ENCODE data around the gene DNAJA4. TPM values are rescaled to one million over a fixed set of nuclear protein-coding genes. Genes with fewer than 3 reads are reported as not detected.

The DNAJA4 gene
- total RNA-seq (2014; rRNA removed; shearing (Covaris generic)), result not detected in 2 replicates

- DNase-seq (ENCODE audit: low spot score), result no peak
These were observed at the start of gene DNAJA4 for GRCh38 chr15:78264304-78265136. Gene DNAJA4 (plus strand): TSS chr15:78264562. CDS start chr15:78264764, 202 bp downstream.

DNA sequence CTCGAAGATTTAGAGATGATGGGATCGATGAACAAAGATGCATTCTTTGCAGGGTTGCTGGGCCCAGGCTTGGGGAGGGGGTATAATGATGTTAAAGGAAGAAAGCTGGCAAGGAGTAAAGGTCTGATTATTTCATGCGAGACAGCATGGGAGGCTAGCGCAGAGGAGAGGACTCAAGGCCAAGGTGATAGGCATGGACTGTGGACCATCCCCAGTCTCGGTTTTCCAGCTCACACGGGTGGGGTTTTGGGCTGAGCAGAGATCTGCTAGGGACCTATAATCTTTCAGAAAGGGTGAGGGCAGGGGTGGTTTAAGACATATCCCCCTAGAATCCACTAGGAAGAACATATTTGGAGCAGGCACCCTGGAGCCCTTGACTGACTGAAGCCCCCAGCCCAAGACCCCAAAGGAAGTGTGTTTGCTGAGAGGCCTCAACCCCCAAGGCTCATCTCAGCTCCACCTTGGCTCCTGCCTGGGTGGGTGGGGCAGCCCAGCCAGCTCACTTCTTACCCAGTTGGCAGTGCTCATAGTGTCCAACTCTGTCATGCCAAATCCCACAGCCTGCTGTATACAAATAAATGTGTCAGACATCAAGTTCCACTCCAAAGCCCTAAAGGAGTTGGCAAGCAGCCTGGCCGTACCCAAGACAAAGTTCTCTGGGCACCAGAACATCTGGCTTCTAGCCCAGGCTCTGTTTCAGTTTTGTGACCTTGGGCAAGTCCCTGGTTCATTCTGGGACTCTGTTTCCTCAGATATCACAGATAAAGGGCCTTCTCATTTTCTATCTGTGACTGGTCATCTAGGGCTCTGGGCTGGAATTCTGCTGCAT, 47.9 kb upstream of the DNAJA4 start:
- peak; percentile 76 for DNase-seq (ENCODE audit: low spot score)

DNA sequence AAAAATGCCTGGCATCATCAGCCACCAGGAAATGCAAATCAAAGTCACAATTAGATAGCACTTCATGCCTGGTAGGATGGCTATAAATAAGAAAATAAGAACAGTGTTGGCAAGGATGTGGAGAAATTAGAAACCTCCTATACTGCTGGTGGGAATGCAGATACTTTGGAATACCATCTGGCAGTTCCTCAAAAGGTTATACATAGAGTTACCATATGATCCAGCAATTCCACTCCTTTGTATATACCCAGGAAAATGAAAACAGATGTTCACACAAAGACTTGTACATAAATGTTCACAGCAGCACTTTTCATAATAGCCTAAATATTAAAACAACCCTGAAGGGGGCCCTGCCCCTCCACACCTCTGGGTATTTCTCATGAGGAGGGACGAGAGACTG, 43.6 kb upstream of the DNAJA4 start:
- DNase-seq (ENCODE audit: low spot score), result no peak

DNA sequence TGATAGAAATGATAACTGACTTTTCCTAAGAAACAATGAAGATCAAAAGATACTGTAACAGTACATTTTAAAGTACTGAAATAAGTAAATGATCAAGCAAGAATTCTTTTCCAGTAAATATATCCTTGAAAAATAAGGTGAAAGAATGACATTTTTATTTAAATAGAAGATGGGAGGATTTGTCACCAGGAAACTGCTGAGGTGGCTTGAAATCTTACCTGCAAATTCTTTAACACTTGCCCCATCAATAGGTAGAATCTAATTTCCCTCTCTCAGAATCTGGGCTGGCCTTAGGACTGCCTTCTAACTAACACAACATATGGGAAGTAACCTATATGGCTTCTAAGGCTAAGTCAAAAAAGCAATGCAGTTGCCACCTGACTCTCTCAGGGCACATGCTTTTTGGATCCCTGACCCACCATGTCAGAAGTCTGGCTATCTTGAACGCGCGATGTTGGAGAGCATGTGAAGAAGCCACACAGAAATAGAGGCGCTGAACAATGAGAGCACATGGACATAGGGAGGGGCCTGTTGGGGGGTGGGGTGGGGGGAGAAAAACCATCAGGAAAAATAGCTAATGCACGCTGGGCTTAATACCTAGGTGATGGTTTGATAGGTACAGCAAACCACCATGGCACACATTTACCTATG, 41.5 kb upstream of the DNAJA4 start:
- DNase-seq (ENCODE audit: low spot score), result no peak

- DNase-seq (ENCODE audit: low spot score), result no peak
These were observed 40.9 kb upstream of the DNAJA4 start for GRCh38 chr15:78223396-78224022.

GRCh38 chr15:78224023-78224411, 40.3 kb upstream of the DNAJA4 start:
- no peak for DNase-seq (ENCODE audit: low spot score)

DNA sequence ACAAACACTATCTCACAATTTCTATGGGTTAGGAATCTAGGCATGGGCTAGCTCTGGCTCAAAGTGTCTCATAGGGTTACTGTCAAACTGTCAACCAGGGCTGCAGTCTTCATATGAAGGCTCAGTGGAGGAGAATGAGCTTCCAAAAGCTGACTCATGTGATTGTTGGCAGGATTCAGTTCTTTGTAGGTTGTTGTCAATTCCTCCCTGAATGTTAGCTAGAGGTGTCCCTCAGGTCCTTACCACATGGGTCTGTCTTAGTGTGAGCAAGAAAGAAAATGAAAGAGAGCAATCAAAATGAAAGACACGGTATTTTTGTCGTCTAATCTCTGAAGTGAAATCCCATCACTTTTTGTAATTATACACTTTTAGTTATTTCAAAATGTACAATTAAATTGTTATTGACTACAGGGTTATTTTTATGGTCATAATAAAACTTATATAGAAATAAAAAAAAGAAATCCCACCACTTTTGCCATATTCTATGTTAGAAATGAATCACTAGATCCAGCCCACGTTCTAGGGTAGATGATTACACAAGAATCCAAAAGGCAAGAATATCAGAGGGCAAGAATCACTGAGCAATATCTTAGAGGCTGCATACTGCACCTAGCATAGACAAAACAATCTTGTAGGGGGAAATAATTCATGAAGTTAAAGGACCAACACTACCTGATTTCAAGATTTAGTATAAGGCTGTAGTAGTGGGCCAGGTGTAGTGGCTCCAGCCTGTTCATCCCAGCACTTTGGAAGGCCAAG, 38.4 kb upstream of the DNAJA4 start:
- DNase-seq (ENCODE audit: low spot score), result no peak

- no peak for DNase-seq (ENCODE audit: low spot score)
These were observed 35.9 kb upstream of the DNAJA4 start for GRCh38 chr15:78228356-78228996.

DNA sequence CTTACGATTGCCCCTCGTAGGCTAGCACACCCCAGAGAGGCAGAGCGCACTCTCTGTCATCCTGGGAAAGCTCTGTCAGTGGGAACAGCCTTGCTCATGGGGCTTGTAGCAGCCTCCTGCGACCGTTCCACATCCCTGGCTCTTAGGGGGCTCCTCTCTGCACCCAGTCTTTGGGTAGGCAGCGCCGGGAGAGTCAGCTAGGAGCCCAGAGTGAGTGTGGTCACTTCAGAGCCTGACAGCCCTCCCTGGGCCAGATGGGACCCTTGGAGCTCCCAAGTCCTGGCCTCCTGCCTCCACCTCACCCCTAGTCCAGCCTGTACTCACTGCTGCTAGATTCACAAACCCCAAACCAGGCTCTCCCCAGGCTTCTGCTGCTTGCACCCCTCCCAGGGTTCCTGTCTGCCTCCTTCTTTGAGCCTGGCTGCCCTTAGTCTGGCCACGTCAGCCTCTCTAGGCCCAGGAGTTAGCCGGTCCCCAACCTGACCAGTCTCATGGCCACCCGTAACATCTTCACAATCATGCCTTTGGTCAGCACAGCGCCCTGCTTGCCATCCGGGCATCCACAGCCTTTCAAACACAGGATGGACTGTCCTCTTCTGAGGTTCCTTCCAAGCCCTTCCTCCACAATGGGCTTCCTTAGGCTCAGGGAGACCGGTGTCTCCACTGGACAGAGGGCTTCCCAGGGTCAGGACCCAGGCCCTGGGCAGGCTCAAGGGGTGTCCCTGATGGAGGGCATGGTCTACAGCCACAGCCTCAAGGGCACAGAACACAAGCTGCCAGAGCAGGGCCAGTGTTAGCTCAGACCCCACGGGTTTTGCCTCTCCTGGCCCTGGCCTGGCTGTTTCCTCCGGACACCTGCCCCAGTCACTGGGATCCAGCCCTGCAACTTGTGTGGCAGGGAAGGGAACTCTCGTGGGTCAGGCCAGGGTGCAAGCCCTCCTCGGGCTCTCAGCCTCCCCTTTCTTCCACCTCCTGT, 34.6 kb upstream of the DNAJA4 start:
- no peak for DNase-seq (ENCODE audit: low spot score)

DNA sequence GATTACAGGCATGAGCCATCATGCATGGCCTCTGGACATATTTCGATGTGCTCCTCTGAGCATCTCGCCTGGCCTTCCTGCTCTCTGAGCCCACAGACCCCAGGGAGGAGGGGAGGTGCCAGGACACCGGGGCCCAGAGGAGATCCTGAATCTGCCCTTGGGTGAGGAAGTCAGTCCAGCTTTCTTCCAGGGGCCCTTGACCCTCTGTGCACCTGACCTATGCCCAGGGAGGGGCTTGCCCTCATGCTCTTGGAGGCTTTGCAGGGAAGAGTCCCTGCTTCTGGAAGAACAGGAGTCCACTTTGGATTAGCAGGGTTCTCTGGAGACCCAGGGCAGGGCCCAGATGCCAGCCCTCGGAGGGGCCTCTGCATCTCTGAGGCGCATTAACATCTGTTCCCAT, 31.4 kb upstream of the DNAJA4 start:
- no peak for DNase-seq (ENCODE audit: low spot score)

GRCh38 chr15:78233496-78233895, 30.9 kb upstream of the DNAJA4 start:
- no peak for DNase-seq (ENCODE audit: low spot score)

- DNase-seq (ENCODE audit: low spot score), result no peak
These were observed 29.8 kb upstream of the DNAJA4 start, which contains the start of gene ACSBG1 for GRCh38 chr15:78234515-78235040. Gene ACSBG1 (minus strand): TSS chr15:78234565. CDS start chr15:78234501, 64 bp downstream.

DNA sequence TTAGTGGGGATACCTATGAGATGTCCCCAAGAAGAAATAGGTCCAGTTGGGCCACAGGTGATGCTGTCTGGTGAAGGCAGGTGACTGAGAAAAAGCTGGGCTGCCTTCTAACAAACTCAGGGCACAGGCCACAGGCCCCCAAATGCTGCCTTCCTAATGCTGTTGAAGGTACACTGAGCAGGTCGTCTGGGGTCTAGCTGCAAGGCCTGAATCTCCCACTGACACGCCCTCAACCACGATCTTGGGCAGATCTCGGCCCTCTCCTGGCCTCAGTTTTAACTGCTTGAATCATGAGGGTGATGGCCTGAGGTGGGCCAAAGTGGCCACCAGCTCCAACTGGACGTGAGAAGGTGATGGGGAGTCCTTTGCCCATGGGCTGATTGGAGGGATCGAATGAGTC, 27.9 kb upstream of the DNAJA4 start:
- no peak for DNase-seq (ENCODE audit: low spot score)

- DNase-seq (ENCODE audit: low spot score), result no peak
These were observed 27.2 kb upstream of the DNAJA4 start for GRCh38 chr15:78237146-78237545.

GRCh38 chr15:78239811-78240210, 24.6 kb upstream of the DNAJA4 start:
- no peak for DNase-seq (ENCODE audit: low spot score)

GRCh38 chr15:78241017-78241416, 23.3 kb upstream of the DNAJA4 start:
- DNase-seq (ENCODE audit: low spot score), result peak; percentile 70

DNA sequence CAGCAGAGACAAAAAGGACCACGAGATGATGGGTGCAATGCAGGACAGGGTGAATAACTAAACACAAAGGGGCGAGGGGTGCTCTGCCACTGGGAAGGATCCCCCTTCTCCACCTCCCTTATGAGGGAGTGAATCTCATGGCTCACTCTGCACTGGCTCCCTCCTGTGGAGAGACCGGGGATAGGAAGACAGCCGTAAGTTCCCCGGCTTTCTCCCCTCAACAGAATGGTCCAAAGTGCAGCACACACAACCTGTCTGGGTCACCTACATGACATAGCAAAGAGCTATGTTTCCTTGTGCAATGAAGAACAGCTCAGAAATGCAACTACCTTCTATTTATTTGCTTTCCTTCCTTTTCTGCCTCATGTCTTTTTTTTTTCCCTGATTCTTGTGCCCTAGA, 22.2 kb upstream of the DNAJA4 start:
- no peak for DNase-seq (ENCODE audit: low spot score)

- DNase-seq (ENCODE audit: low spot score), result no peak
These were observed 21.3 kb upstream of the DNAJA4 start for GRCh38 chr15:78243058-78243457.

DNA sequence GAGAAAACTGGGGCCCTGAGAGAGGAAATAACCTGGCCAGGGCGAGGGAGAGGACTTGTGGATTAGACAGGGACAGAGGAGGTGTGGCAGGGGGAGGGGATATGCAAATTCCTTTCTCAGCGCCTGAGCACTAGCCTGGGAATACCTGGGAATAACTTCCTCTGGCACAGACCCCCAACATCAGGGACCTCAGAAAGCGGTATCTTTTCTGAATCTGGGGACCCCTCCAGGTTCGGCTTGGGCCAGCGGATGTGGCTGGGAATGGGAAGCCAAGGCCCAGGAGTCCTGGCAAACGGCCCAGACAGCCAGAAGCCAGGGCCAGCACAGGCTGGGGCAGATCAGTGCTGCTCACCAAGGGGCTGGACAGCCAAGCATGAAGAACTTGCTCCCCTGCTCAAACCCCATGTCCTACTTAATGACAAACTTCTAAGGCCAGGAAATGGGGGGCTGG, 20.8 kb upstream of the DNAJA4 start:
- peak; percentile 13 for DNase-seq (ENCODE audit: low spot score)
